ENCODE results near the gene ZSCAN4.

DNA sequence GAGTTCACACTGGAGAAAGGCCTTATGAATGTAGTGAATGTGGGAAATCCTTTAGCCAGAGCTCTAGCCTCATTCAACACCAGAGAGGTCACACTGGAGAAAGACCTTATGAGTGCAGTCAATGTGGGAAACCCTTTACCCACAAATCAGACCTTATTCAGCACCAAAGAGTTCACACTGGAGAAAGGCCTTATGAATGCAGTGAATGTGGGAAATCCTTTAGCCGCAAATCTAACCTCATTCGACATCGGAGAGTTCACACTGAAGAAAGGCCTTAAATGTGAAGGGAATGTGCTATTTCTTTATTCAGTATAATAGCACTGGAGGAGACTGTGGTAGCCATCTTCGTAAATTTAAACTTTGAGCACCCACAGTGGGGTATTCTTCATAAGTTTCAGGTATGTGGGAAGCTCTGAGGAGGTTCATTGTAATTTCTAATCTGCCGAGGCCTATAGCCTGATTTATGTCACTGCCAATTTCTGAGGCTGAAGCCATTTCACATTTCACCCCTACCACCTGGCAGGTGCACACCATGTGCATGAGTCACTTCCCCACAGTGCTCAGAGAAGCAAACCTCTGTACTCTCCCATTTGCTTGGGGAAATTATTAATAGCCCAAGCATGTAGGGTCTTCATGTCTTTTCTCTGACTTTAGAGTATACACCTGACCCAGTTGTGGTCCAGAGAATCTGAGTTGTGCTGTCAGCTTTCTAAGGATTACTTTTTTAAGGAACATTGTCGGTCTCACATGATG, 19.5 kb downstream of the ZSCAN4 start:
- no peak for TF ChIP-seq CTCF (IDR thresholded peaks at IDR 0.05; ENCODE audit: low read depth, low read length)
- TF ChIP-seq, protein P1, sequence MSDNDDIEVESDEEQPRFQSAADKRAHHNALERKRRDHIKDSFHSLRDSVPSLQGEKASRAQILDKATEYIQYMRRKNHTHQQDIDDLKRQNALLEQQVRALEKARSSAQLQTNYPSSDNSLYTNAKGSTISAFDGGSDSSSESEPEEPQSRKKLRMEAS (IDR thresholded peaks at IDR 0.05; ENCODE audit: low read depth, low read length): no peak
- TF ChIP-seq POLR2A (IDR thresholded peaks at IDR 0.05; ENCODE audit: extremely low read depth, insufficient read length): no peak
- TF ChIP-seq MYC (IDR thresholded peaks at IDR 0.05; ENCODE audit: low read depth, low read length): no peak
